Ovary (tissue), 9 donors: ENCODE results near the gene RPGR. TPM values are rescaled to one million over a fixed set of nuclear protein-coding genes. Genes with fewer than 3 reads are reported as not detected.
A peak's percentile ranks its signal among the peaks of the same experiment; 100 is the strongest.

ENCODE experiments used
- DNase-seq, 5 donors: peaks; one replicate each; pipeline ENCODE4 v3.0.0-alpha.2; 2019 to 2020
- H3K27ac ChIP-seq, 2 donors: fragments of 200-600 bp; one replicate each; pipeline versions ENCODE4 v1.5.1 to v1.8.0; 2019 to 2022
- H3K27me3 ChIP-seq: fragments of 200-600 bp; one replicate; pipeline ENCODE4 v1.8.0; 2022
- H3K36me3 ChIP-seq: fragments of 200-600 bp; sonication (generic); one replicate; pipeline ENCODE4 v1.5.1; 2019
- H3K4me1 ChIP-seq: one replicate; pipeline ENCODE4 v1.8.1; 2013; ENCODE audit warnings: mild to moderate bottlenecking, moderate library complexity; ENCODE audit not compliant: insufficient read depth
- H3K4me3 ChIP-seq: fragments of 200-600 bp; sonication (generic); one replicate; pipeline ENCODE4 v1.5.1; 2017
- H3K9me3 ChIP-seq, 2 donors: fragments of 200-600 bp in 1 of 2; sonication (generic) in 1 of 2; one replicate each; pipeline versions ENCODE4 v1.5.1 to v1.8.1; 2013 to 2019; ENCODE audit warnings: mild to moderate bottlenecking in 1 of 2, moderate library complexity in 1 of 2
- EP300 ChIP-seq: sonication (generic); formaldehyde crosslinking; IDR thresholded peaks from one replicate; pipeline ENCODE4 v1.6.1; 2017; ENCODE audit warnings: antibody characterized with exemption
- POLR2A ChIP-seq: fragments of 450-650 bp; IDR thresholded peaks from one replicate; pipeline ENCODE4 v1.6.1; 2017; ENCODE audit warnings: antibody characterized with exemption, mild to moderate bottlenecking, moderate library complexity
- WGBS, 3 donors: extraction: QIAGEN DNeasy Blood & Tissue Kit in 1 of 3; methylation state at CpG; one replicate each; pipeline versions ENCODE4 v1.1.5 to v1.1.7; 2013 to 2017; 5-methylcytosine and 5-hydroxymethylcytosine counted together
- intact Hi-C, 4 donors: fragments of 100-400 bp; cut with DNase I; formaldehyde crosslinking; loops; one replicate each; pipeline versions ENCODE4 v1.11.0 to v1.15.1; 2022 to 2023
- polyA plus RNA-seq, 2 donors: library from polyadenylated mRNA; stranded (reverse); fragments of 200-250 nt in 1 of 2; fragments of 350-450 nt in 1 of 2; fragmentation: Illumina TruSeq in 1 of 2; extraction: RNeasy Lipid Tissue Mini Kit (QIAGEN cat#74804) in 1 of 2; gene quantifications; one replicate each; pipeline ENCODE4 v1.2.3, GENCODE V29; 2013 to 2014
- total RNA-seq, 7 donors: library from RNA; depleted of rRNA in 2 of 7; stranded (reverse); fragments of >200 nt in 2 of 7; fragmentation: NEBNext Ultra II Directional in 3 of 7; extraction: Animal tissue kit (Norgen Biotek cat#: 25700) in 3 of 7; gene quantifications; one replicate each; pipeline versions ENCODE4 v1.1.0 to v1.2.4, GENCODE V29; 2016 to 2023
- TF ChIP-seq, protein P1 (sequence below), 3 donors: fragments of 450-650 bp in 2 of 3; fragments of 200-600 bp in 1 of 3; IDR thresholded peaks; one replicate each; pipeline versions ENCODE4 v1.5.1 to v1.8.0; 2016 to 2022; ENCODE audit warnings: antibody characterized with exemption in 3 of 3, mild to moderate bottlenecking in 1 of 3
- donor health status: DM: no; HTN: no; CAD: no; lungs with moderate emphysema.
- donor health status: DM: no; HTN: no; CAD: no.
- donor health status: Bipolar disorder and iron deficiency.
- donor health status: DM: yes; HTN: yes; CAD: no.
- donor health status: DM: no; HTN: no; CAD: no.
- donor health status: DM: yes; HTN: yes; CAD: no.

RPGR gene
- total and polyA plus RNA-seq, 9 donors = 5.4 to 29.6 (median 8.6) TPM

- Histone ChIP-seq H3K4me1 (no peaks in the 10 kb centered on the region), H3K4me3 (no peak overlapping the region), H3K9me3 (no peaks in the 10 kb centered on the region), H3K27me3 (no peaks in the 10 kb centered on the region), H3K36me3 (no peaks in the 10 kb centered on the region), H3K27ac (no peak overlapping the region)
- TF ChIP-seq EP300 (no peak), POLR2A (no peak)
- TF ChIP-seq, protein P1, sequence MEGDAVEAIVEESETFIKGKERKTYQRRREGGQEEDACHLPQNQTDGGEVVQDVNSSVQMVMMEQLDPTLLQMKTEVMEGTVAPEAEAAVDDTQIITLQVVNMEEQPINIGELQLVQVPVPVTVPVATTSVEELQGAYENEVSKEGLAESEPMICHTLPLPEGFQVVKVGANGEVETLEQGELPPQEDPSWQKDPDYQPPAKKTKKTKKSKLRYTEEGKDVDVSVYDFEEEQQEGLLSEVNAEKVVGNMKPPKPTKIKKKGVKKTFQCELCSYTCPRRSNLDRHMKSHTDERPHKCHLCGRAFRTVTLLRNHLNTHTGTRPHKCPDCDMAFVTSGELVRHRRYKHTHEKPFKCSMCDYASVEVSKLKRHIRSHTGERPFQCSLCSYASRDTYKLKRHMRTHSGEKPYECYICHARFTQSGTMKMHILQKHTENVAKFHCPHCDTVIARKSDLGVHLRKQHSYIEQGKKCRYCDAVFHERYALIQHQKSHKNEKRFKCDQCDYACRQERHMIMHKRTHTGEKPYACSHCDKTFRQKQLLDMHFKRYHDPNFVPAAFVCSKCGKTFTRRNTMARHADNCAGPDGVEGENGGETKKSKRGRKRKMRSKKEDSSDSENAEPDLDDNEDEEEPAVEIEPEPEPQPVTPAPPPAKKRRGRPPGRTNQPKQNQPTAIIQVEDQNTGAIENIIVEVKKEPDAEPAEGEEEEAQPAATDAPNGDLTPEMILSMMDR (IDR thresholded peaks at IDR 0.05) = no peak
- WGBS, 3 donors = 49 to 54% (median 52%) methylated on average over 2 of the region's 2 CpGs
- no peak for DNase-seq
- intact Hi-C loops = no loop called here
Measured at GRCh38 chrX:38240541-38240940, 86.8 kb downstream of the RPGR start.

GRCh38 chrX:38236901-38237615, 90.3 kb downstream of the RPGR start:
- Histone ChIP-seq H3K9me3 (no peaks in the 10 kb centered on the region), H3K27ac (no peak overlapping the region), H3K4me3 (no peak overlapping the region), H3K36me3 (no peaks in the 10 kb centered on the region), H3K4me1 (no peaks in the 10 kb centered on the region), H3K27me3 (no peaks in the 10 kb centered on the region)
- intact Hi-C loops = no loop called here
- no peak for DNase-seq
- TF ChIP-seq POLR2A = no peak
- TF ChIP-seq EP300 = no peak
- TF ChIP-seq, protein P1 (IDR thresholded peaks at IDR 0.05) = no peak
- 70 to 79% (median 76%) methylated on average over 6 of the region's 6 CpGs for WGBS, 3 donors

DNA sequence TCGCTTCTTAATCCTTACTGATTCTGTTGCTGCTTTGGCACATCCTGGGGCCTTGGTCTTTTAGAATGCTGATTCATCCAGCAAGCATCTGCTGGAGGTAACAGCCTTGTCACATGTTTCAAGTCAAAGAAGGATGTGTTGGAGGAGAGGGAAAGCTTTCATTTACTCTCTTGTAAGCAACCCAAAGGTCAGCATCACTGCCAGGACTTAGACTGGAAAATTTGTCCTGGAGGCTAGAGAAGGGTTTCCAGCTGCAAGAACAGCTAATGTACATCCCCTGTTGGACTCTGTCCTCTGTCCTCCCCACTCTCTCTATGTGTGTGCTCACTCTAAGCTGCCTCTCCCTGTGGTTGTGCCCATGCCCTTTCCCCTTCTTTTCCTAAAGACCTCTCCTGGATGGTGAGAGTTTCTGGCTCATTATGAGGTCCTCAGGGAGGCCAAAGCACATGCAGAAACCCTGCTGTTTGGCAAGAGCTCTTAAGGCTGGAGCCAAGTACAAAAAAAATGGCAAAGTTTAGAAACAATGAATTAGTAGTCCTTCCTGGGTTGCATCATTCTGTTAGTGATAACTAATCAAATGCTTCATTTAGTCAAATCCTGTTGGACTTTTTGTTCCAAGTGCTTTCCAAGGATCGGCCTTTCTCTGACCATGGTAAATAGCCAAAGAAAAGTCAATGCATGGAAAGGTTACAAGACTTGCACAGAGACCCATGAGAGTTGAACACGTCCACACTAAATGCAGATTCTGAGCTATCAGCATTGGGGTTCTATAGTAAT, 93.2 kb downstream of the RPGR start:
- no peaks in the 10 kb centered on the region for H3K36me3 ChIP-seq
- no peaks in the 10 kb centered on the region for H3K9me3 ChIP-seq
- no peak for TF ChIP-seq EP300
- TF ChIP-seq POLR2A = no peak
- TF ChIP-seq, protein P1 (IDR thresholded peaks at IDR 0.05) = no peak
- H3K27me3 ChIP-seq = no peaks in the 10 kb centered on the region
- intact Hi-C loops = no loop called here
- H3K4me1 ChIP-seq = no peaks in the 10 kb centered on the region
- H3K4me3 ChIP-seq = no peak overlapping the region
- DNase-seq = peak in 1 of 5 donors; percentile 22
- 21 to 27% (median 23%) methylated on average over 3 of the region's 3 CpGs for WGBS, 3 donors
- H3K27ac ChIP-seq = no peak overlapping the region

DNA sequence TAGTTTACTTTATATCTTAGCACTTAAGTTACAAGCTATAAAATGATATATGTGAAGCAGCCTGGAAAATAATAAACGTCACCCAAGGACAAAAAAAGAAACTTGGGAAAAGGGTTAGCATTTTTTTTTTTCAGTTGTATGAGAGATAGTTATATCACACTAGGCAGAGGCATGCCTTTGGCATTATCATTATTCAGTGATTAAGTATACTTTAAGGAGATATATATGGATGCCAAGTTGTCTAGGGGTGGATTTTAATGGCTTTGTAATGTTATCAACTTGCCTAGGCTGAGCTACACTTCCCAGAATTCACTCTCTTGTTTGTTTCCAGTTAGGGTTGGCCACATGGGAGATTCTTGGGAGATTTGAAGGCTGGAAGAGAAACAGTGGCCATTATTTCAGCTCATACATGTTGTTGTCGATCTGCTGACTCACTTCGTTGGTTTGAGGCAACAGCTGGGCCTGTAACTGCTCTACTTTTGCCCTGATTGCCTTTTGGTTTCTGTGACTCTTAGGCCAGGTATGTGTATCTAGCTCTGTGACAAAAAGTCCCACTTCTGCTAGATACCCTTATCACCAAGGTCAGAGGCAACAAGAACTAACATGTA, 95.1 kb downstream of the RPGR start:
- TF ChIP-seq EP300 (no peak), POLR2A (no peak)
- TF ChIP-seq, protein P1 (IDR thresholded peaks at IDR 0.05) = no peak
- no peaks in the 10 kb centered on the region for H3K9me3 ChIP-seq
- no peak for DNase-seq
- intact Hi-C loops = no loop called here
- H3K4me3 ChIP-seq = no peak overlapping the region
- H3K27me3 ChIP-seq = no peaks in the 10 kb centered on the region
- H3K4me1 ChIP-seq = no peaks in the 10 kb centered on the region
- WGBS, 3 donors = 50 to 61% (median 57%) methylated on average over 3 of the region's 3 CpGs
- H3K36me3 ChIP-seq = no peaks in the 10 kb centered on the region
- H3K27ac ChIP-seq = no peak overlapping the region
